Activated T-cell treated with anti-CD3 and anti-CD28 coated beads, Interleukin-2, amount 50 U/mL, for 72 hours (primary cell): ENCODE data around the gene BPIFB6. TPM values are rescaled to one million over a fixed set of nuclear protein-coding genes. Genes with fewer than 3 reads are reported as not detected.

Experiments used
- ATAC-seq, 2 donors: fragments of 150-1000 bp; cut with Tn5 transposase; replicated peaks in 1 of 2; 2 replicates each; pipeline ENCODE4 v1.10.0; 2021; ENCODE audit warnings: moderate library complexity in 2 of 2, mild to moderate bottlenecking in 1 of 2
- DNase-seq, 2 donors: peaks; one replicate each; pipeline ENCODE4 v3.0.0; 2021 to 2022; ENCODE audit warnings: mixed read lengths in 1 of 2
- H3K27ac Mint-ChIP-seq: one replicate; pipeline ENCODE4 v1.8.0; 2022; ENCODE audit warnings: mild to moderate bottlenecking, moderate library complexity, mixed read lengths
- H3K27me3 Mint-ChIP-seq: one replicate; pipeline ENCODE4 v1.8.0; 2022; ENCODE audit warnings: low read depth, mixed read lengths
- H3K36me3 Mint-ChIP-seq, 2 donors: one replicate each; pipeline ENCODE4 v1.8.0; 2022; ENCODE audit warnings: mixed read lengths in 2 of 2, mild to moderate bottlenecking in 1 of 2; ENCODE audit not compliant: insufficient read depth in 2 of 2
- H3K4me1 Mint-ChIP-seq: one replicate; pipeline ENCODE4 v1.8.0; 2022; ENCODE audit warnings: low read depth, mixed read lengths
- H3K4me3 Mint-ChIP-seq, 2 donors: one replicate each; pipeline ENCODE4 v1.8.0; 2022; ENCODE audit warnings: mild to moderate bottlenecking in 2 of 2, mixed read lengths in 2 of 2, moderate library complexity in 2 of 2
- H3K9me3 Mint-ChIP-seq, 2 donors: one replicate each; pipeline ENCODE4 v1.8.0; 2022; ENCODE audit warnings: mixed read lengths in 2 of 2
- total RNA-seq, 2 donors: library from RNA; stranded (reverse); gene quantifications; one replicate each; pipeline ENCODE4 v1.2.3, GENCODE V29; 2022

The BPIFB6 gene
- not detected for total RNA-seq

- H3K4me3 Mint-ChIP-seq: no peak within 1 kb of the TSS
- no peak for ATAC-seq
- H3K9me3 Mint-ChIP-seq: peaks cover 0 to 4% of the 10 kb centered on the region in 2 donors
Observed at GRCh38 chr20:33031531-33031930, at the start of gene BPIFB6. TSS of gene BPIFB6 (plus strand) at chr20:33031648. CDS start at chr20:33031648, 0 bp downstream.

GRCh38 chr20:32982617-32983458, 48.6 kb upstream of the BPIFB6 start:
- Mint-ChIP-seq H3K27ac (no peak overlapping the region), H3K4me3 (no peak overlapping the region), H3K4me1 (no peaks in the 10 kb centered on the region), H3K9me3 (no peaks in the 10 kb centered on the region), H3K36me3 (no peaks in the 10 kb centered on the region), H3K27me3 (no peaks in the 10 kb centered on the region)
- ATAC-seq (no peak), DNase-seq (no peak)

More at GRCh38 chr20:33031531-33031930, at the start of gene BPIFB6:
- no peak for DNase-seq
- Mint-ChIP-seq H3K27ac (no peak within 1 kb of the TSS), H3K36me3 (no peaks in the 10 kb centered on the region), H3K27me3 (no peaks in the 10 kb centered on the region), H3K4me1 (no peaks in the 10 kb centered on the region)

- no peaks in the 10 kb centered on the region for H3K4me1 Mint-ChIP-seq
- DNase-seq (no peak), ATAC-seq (no peak)
- H3K36me3 Mint-ChIP-seq: no peaks in the 10 kb centered on the region
- no peaks in the 10 kb centered on the region for H3K9me3 Mint-ChIP-seq
- H3K4me3 Mint-ChIP-seq: no peak overlapping the region
- no peak overlapping the region for H3K27ac Mint-ChIP-seq
- H3K27me3 Mint-ChIP-seq: no peaks in the 10 kb centered on the region
Observed at GRCh38 chr20:32983459-32984112, 47.9 kb upstream of the BPIFB6 start.

- H3K9me3 Mint-ChIP-seq: no peaks in the 10 kb centered on the region
- no peak overlapping the region for H3K27ac Mint-ChIP-seq
- DNase-seq (no peak), ATAC-seq (no peak)
- no peaks in the 10 kb centered on the region for H3K27me3 Mint-ChIP-seq
- H3K36me3 Mint-ChIP-seq: no peaks in the 10 kb centered on the region
- no peaks in the 10 kb centered on the region for H3K4me1 Mint-ChIP-seq
- no peak overlapping the region for H3K4me3 Mint-ChIP-seq
Observed at GRCh38 chr20:32984196-32984595, 47.3 kb upstream of the BPIFB6 start.

- Mint-ChIP-seq H3K4me3 (no peak overlapping the region), H3K27ac (no peak overlapping the region), H3K27me3 (no peaks in the 10 kb centered on the region), H3K36me3 (no peaks in the 10 kb centered on the region), H3K9me3 (no peaks in the 10 kb centered on the region), H3K4me1 (no peaks in the 10 kb centered on the region)
- ATAC-seq: no peak
- DNase-seq: no peak
Observed at GRCh38 chr20:32984631-32985354, 46.7 kb upstream of the BPIFB6 start.

GRCh38 chr20:32985596-32985995, 45.9 kb upstream of the BPIFB6 start:
- Mint-ChIP-seq H3K9me3 (no peaks in the 10 kb centered on the region), H3K27ac (no peak overlapping the region), H3K4me1 (no peaks in the 10 kb centered on the region), H3K36me3 (no peaks in the 10 kb centered on the region), H3K27me3 (no peaks in the 10 kb centered on the region), H3K4me3 (no peak overlapping the region)
- no peak for ATAC-seq
- no peak for DNase-seq

GRCh38 chr20:32986331-32986966, 45.0 kb upstream of the BPIFB6 start:
- DNase-seq (no peak), ATAC-seq (no peak)
- no peaks in the 10 kb centered on the region for H3K36me3 Mint-ChIP-seq
- H3K27me3 Mint-ChIP-seq: no peaks in the 10 kb centered on the region
- H3K27ac Mint-ChIP-seq: no peak overlapping the region
- H3K4me3 Mint-ChIP-seq: no peak overlapping the region
- no peaks in the 10 kb centered on the region for H3K9me3 Mint-ChIP-seq
- H3K4me1 Mint-ChIP-seq: peaks cover 8% of the 10 kb centered on the region

- no peak for DNase-seq
- Mint-ChIP-seq H3K4me3 (no peak overlapping the region), H3K27me3 (no peaks in the 10 kb centered on the region), H3K9me3 (no peaks in the 10 kb centered on the region), H3K4me1 (peaks cover 16% of the 10 kb centered on the region), H3K27ac (no peak overlapping the region), H3K36me3 (no peaks in the 10 kb centered on the region)
- no peak for ATAC-seq
Observed at GRCh38 chr20:32987044-32987825, 44.2 kb upstream of the BPIFB6 start.

GRCh38 chr20:32988008-32988407, 43.4 kb upstream of the BPIFB6 start:
- no peak for ATAC-seq
- H3K4me1 Mint-ChIP-seq: peaks cover 22% of the 10 kb centered on the region
- H3K9me3 Mint-ChIP-seq: no peaks in the 10 kb centered on the region

GRCh38 chr20:32989507-32990283, 41.8 kb upstream of the BPIFB6 start:
- peaks cover under 1 to 2% of the 10 kb centered on the region in 2 donors for H3K9me3 Mint-ChIP-seq
- no peak overlapping the region for H3K27ac Mint-ChIP-seq
- H3K27me3 Mint-ChIP-seq: no peaks in the 10 kb centered on the region
- no peak overlapping the region for H3K4me3 Mint-ChIP-seq
- peaks cover 32% of the 10 kb centered on the region for H3K4me1 Mint-ChIP-seq
- ATAC-seq (no peak), DNase-seq (no peak)
- peaks cover 0 to 5% of the 10 kb centered on the region in 2 donors for H3K36me3 Mint-ChIP-seq

More at GRCh38 chr20:32988008-32988407, 43.4 kb upstream of the BPIFB6 start:
- H3K4me3 Mint-ChIP-seq: no peak overlapping the region
- DNase-seq: no peak
- no peaks in the 10 kb centered on the region for H3K36me3 Mint-ChIP-seq
- no peak overlapping the region for H3K27ac Mint-ChIP-seq
- no peaks in the 10 kb centered on the region for H3K27me3 Mint-ChIP-seq

- Mint-ChIP-seq H3K27me3 (no peaks in the 10 kb centered on the region), H3K4me3 (no peak overlapping the region), H3K4me1 (peaks cover 32% of the 10 kb centered on the region), H3K36me3 (peaks cover 2 to 9% of the 10 kb centered on the region in 2 donors), H3K27ac (no peak overlapping the region), H3K9me3 (peaks cover 2 to 6% of the 10 kb centered on the region in 2 donors)
- no peak for DNase-seq
- ATAC-seq: no peak
Observed at GRCh38 chr20:32990426-32990825, 41.0 kb upstream of the BPIFB6 start.

- H3K4me3 Mint-ChIP-seq: no peak overlapping the region
- H3K27ac Mint-ChIP-seq: no peak overlapping the region
- H3K4me1 Mint-ChIP-seq: peaks cover 32% of the 10 kb centered on the region
- DNase-seq: no peak
- H3K27me3 Mint-ChIP-seq: no peaks in the 10 kb centered on the region
- H3K36me3 Mint-ChIP-seq: peaks cover 3 to 9% of the 10 kb centered on the region in 2 donors
- ATAC-seq: peak; percentile 54 to 60
- peaks cover 6 to 9% of the 10 kb centered on the region in 2 donors for H3K9me3 Mint-ChIP-seq
Observed at GRCh38 chr20:32991383-32991782, 40.1 kb upstream of the BPIFB6 start.
